Activated CD8-positive, alpha-beta memory T cell treated with anti-CD3 and anti-CD28 coated beads, Interleukin-2, amount 50 U/mL, for 1 hour (primary cell): ENCODE measurements around the gene SETD1A.

ENCODE experiments used
- DNase-seq: peaks from one replicate; pipeline ENCODE4 v3.0.0-alpha.2; 2020; ENCODE audit errors: extremely low read depth

The SETD1A gene

DNA sequence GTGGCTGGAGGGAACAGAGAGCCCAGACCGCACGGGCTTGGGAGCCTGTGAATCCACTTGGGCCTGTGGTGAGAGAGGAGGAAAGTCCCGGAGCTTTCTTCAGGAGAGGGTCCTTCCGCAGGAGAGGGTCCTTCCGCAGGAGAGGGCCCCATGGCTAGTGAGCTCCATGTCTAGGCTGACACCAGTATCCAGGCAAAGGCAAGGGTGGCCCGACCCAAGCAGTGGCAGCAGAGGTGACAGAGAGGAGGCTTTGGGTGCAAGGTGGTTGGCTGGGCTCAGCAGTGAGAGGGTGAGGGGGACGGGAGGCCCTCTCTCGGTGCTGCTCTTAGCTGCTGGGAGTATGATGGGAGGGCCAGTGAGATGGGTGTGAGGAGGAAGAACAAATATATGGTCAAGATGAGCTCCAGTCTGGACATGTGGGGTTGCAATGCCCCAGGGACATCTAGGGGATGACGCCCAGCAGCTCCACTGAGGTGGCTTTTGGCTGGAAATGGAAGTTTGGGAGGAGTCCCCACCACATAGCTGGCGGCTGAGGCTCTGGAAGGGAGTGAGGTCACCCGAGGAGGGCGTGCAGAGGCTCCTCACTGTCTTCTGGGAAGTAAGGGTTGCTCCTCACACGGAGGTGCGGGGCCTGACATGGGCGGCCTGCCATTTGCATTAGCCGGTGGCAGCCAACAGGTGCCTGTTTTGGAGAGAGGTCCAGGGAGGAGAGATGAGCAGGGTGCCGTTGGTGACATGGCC is 25.2 kb downstream of the SETD1A start:
- DNase-seq, result no peak

DNA sequence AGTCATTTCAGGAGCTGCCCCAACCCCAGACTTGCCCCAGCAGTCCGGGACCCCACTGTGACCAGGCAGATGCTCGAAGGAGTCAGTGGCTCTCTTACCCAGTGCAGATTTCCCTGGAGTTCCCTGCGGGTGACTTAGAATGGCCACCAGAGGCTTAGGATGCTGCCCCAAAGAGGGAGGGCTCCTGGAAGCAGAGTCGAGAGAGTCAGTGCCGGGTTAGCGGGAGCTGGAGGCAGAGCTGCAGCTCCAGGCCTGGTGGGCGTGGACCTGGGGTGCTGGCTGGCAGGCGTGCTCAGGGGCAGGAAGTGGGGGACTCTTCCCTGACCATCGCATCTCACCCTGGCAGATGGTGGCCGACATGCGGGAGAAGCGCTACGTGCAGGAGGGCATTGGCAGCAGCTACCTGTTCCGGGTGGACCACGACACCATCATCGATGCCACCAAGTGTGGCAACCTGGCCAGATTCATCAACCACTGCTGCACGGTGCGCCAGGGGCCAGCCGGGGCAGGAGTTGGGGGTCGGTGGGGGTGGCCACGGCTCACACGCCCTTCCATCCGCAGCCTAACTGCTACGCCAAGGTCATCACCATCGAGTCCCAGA is 25.8 kb downstream of the SETD1A start:
- DNase-seq, result no peak

DNA sequence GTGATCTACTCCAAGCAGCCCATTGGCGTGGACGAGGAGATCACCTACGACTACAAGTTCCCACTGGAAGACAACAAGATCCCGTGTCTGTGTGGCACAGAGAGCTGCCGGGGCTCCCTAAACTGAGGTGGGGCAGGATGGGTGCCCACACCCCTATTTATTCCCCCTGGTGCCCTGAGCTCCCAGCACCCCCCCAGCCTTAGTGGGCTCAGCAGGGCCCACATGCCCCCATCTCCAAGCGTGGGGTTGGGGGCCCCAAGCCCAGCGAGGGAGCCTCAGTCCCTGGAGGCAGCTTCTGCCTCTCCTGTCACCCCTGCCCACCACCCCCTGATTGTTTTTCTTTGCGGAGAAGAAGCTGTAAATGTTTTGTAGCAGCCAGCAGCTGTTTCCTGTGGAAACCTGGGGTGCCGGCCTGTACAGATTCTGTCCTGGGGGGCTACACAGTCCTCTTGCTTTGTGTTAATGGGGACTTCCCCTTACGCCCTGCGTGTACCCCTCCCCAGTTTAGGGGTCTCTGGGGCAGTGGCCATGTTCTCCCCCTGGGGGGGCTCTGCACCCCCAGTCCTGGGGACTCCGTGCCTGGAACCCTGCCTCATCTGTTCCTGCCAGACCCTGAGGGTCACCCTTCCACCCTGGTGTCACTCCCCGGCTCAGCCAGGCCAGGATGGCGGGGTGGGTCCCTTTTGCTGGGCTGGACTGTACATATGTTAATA is 26.5 kb downstream of the SETD1A start:
- DNase-seq, result no peak

DNA sequence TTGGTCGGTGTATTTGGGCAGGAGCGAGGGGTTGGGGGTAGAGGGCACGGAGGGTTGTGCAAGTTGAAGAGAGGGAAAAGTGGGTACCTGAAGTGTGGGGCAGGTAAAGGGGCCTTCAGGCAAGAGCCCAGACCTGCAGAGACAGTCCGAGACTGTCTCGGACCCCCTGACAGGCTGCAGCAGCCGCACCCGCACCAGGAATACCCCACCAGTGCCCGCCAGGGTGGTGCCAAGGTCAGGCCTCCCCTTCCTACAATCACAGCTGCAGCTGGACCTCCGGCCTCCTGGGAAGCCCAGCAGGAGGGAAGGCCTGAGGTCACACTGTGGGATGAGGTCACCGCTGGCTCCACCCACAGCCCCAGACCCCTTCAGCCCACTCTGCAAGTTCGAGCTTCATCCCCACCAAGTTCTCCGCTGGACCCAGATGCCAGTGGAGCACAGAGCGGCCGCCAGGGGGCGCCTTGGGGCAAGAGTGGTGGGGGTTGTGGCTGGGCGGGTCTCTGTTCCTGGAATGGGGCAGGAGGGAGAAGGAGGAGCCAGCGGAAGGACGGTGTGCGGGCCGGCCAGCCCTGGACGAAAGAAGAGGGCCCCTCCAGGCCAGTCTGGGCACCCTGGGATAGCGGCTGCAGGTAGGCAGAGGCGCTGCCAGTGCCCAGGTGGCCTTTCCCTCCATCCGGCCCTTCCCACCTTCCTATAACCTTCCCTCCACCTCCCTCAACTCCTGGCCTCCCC is 27.3 kb downstream of the SETD1A start, which contains the start of gene HSD3B7:
TSS of gene HSD3B7 (plus strand) at position 539 of the 732 bp plus-strand sequence. CDS start 452 bp downstream, outside the sequence.
- DNase-seq, result peak; percentile 49

DNA sequence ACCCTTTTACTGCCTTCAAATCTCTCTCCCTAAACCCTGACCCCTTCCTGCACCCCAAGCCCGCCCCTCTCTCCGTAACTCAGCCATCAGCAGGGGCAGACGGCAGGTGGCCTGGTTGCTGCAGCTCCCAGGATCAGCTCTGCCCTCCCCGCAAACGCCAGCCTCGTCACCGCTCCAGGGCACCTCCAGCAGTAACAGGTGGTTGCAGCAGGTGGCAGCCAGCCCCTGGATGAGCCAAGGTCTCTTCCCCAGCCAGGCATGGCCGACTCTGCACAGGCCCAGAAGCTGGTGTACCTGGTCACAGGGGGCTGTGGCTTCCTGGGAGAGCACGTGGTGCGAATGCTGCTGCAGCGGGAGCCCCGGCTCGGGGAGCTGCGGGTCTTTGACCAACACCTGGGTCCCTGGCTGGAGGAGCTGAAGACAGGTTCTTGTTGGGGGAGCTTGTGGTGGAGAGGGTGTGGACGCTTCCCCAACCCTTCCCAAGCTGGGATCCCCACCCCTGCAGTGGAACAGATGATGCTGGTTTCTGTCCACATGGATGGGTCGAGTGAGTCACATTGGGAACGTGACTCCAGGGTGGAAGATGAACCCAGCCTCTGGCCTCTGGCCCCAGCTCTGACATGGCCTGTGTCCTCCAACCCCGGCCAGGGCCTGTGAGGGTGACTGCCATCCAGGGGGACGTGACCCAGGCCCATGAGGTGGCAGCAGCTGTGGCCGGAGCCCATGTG is 28.0 kb downstream of the SETD1A start:
- no peak for DNase-seq

DNA sequence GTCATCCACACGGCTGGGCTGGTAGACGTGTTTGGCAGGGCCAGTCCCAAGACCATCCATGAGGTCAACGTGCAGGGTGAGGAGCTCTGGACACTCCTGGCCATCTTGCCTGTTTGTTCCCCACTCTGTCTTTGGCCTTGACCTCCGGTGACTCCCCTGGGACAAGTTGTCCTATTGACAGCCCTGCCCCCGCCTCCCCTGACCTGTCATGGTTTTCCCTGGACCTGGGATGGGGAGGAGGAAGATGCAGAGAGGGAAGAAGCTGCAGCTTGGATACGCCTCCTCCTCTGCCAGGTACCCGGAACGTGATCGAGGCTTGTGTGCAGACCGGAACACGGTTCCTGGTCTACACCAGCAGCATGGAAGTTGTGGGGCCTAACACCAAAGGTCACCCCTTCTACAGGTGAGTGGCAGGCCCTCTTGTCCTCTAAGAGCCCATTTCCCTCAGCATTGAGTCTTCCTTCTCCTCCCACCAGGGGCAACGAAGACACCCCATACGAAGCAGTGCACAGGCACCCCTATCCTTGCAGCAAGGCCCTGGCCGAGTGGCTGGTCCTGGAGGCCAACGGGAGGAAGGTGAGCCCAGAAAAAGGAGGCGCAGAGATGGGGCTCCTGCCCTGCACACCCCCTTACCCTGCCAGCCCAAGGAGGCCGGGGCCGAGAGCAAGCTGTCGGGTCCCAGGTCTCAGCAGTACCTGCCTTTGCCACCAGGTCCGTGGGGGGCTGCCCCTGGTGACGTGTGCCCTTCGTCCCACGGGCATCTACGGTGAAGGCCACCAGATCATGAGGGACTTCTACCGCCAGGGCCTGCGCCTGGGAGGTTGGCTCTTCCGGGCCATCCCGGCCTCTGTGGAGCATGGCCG is 28.8 kb downstream of the SETD1A start:
- no peak for DNase-seq

DNA sequence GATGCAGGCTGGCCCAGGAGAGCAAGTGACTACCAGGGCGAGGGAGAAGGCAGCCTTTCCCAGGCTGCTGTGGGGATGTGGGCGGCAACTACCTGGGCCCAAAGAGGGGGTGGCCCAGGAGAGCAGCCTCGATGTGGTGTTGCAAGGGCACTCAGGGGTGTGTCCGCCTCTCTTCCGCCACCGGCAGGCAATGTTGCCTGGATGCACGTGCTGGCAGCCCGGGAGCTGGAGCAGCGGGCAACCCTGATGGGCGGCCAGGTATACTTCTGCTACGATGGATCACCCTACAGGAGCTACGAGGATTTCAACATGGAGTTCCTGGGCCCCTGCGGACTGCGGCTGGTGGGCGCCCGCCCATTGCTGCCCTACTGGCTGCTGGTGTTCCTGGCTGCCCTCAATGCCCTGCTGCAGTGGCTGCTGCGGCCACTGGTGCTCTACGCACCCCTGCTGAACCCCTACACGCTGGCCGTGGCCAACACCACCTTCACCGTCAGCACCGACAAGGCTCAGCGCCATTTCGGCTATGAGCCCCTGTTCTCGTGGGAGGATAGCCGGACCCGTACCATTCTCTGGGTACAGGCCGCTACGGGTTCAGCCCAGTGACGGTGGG is 30.1 kb downstream of the SETD1A start:
- no peak for DNase-seq

DNA sequence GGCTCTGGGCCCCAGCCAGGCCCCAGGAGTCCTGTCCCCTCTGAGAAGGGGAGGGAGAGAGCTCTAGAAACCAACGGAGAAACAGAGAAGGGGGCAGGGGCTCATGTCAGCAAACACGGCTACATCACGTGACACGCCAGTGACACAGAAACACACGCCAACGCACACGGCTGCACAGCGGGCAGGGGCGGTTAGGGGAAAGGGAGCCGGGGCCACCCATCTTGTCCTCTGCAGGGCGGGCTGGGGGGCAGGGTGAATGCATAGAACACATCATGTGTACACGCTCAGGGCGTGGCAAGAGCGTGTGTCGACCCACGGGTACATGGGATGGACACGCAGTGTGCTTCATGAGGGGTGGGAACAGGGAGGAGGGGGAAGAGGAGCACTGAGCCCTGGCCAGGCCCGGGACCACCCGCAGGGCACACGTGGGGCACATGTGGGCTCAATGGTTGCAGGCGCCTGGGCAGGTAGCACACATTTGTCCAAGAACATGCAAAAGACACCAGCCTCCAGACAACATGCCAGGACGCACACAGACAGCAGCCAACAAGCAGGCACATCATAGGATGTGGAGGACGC is 32.0 kb downstream of the SETD1A start:
- DNase-seq, result no peak

DNA sequence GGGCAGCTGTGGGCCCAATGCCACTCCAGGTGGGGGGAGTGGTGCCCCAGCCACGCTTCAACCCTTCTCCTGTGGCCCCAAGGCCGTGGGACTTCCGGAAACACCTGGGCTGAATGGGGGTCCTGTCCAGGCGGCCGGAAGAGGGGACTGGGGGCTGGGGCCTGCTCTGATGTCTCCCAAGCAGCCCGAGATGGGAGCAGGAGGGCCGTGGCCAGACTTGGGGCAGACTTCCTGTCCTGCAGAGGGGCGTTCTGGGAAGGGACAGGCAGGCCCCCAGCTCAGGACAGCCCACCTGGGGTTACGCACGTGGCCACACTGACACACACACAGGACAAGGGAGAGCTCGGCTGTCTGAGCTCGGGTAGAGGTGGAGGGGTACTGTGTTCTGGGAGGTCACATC is 32.6 kb downstream of the SETD1A start:
- no peak for DNase-seq

DNA sequence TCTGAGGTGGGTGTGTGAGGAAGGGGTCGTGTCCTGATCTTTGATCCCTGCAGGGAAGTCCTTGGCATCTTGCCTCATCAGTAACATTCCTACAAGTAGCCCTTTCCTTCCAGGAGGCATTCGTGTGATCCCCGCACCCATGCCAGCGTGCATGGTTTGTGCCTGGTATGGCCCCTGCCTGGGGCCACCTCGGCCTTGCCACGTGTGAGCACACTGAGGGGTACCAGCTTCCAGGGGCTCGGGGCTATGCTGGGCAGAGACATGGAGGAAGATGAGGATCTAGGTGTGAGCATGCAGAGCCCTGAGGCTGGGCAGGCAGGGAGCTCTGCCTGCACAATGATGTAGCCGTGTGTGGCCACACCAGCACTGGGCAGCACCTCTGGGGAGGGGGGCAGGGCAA is 33.5 kb downstream of the SETD1A start:
- DNase-seq, result no peak

DNA sequence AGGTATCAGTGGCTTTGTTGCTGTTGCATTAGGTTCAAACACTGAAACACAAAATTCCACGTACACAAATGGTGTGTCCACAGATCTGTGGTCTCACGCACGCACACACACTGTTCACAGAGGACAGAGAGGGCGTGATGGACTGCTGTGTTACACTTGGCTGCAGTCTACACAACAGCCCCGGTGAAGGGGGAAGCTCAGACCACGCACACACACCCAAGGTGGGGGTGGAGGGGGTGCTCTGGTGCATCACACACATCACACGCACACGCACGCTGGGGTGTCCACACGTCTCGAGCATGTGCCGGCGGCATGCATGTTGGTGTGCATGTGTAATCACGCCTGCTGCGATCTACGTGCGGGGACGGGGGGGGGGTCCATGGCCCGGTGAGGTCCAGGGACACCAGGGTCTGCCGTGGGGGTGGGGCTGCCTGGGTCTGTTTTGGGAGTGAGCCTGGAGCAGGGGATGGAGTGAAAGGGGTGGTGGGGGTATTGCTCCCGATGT is 34.8 kb downstream of the SETD1A start:
- DNase-seq, result no peak

DNA sequence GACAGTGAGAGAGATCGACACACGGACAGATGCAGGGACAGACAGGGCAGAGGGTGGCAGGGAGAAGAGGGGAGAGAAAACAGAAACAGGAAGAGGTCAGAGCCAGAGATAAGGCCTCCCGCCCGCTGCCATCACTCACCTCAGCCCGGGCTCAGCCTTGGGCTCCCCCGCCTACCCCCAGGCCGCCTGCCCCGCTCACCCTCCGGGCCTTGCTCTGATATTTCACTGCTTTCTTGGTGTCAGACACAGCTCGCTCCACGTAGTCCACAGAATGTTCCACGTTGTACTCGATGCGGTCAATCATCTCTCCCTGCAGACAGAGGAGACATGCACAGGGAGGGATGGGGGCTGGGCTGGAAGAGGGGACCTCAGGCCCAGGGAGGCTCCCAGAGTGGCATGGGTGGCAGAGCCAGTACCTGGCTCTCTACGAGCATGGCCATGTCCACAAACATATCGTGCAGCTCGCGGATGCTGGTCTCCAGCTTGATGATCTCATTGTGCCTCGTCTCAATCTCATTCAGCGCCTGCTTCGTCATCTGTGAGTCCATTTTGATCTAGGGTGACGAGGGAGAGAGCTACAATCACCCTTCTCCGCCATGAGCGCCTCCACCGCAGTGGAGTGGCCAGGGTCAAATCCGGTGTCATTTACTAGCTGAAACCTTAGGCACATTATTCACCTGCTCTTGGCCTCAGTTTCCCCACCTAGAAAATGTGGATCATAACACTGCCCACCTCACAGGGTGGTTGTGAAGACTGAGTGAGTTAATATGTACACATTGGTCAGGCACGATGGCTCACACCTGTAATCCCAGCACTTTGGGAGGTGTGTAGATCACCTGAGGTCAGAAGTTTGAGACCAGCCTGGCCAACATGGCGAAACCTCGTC is 35.6 kb downstream of the SETD1A start:
- DNase-seq, result no peak

DNA sequence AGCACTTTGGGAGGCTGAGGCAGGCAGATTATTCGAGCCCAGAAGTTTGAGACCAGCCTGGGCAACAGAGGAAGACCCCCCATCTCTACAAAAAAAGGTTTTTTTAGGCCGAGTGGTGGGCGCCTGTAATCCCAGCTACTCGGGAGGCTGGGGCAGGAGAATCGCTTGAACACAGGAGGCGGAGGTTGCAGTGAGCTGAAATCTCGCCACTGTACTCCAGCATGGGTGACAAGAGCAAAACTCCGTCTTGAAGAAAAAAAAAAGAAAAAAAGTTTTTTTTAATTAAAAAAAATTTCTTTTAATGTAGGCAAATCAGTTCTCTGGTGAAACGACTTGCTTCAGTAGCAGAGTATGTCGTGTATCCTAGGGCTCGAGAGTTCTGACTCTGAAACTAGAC is 38.4 kb downstream of the SETD1A start:
- no peak for DNase-seq

DNA sequence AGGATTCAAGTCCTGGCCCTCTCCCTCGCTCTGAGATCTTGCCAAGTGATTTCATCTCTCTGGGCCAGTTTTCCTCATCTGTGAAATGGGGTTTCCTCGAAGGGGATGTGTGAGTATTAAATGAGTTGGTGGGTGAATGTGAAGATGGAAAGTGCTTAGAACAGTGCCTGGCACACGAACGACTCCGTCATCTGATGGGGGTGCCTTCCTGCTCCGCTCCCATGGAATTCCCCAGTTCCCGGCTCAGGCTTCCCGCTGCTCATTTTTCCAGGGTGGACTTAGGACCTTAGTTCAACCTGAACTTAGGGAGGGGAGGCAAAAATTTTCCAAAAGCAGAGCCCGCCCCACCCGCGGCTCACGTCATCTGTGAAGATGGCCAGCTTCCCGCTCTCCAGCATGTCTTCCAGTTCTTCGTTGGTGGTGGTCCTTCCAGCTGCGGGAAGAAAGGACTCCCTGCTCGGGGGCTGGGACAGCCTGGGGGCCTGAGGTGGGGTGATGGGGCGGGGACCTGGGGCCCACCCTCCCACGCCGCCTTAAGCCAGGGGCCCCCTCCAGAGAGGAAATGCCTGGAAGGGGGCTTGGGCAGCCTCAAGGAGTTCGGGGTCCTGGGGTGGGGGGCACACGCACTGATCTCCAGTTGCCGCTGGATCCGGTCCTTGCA is 38.9 kb downstream of the SETD1A start:
- no peak for DNase-seq

DNA sequence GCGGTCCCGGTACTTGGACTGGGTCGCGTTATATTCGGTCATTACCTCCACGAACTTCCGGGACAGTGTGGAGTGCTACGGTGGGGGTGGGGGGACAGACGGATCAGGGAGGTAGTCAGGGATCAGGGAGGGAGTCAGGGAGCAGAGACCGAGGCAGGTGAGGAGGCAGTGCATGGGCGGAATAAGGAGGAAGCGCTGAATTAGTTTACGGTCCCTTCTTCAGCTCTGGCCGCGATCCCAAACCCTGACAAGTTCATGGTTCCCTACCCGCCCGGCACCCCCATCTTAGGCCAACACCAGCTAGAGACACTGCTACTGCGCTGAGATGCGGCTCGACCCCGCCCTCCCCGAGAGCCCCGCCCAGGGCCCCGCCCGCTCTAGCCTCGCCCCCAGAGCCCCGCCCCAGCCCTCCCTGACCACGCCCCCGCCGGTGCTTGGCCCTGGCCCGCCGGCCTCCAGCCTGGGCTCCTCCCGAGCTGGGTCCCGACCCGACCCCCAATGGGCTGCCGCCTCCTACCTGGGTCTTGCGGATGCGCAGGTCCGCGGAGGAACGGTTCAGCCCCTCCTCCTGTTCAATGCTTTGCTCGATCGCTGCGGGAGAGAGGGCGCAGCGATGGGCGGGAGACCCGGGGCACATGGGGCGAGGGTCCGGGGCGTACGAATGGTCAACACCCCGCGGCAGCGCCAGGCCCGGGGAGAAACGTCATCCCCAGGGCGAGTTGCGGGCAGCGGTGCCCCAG is 39.6 kb downstream of the SETD1A start:
- DNase-seq, result peak; percentile 45

DNA sequence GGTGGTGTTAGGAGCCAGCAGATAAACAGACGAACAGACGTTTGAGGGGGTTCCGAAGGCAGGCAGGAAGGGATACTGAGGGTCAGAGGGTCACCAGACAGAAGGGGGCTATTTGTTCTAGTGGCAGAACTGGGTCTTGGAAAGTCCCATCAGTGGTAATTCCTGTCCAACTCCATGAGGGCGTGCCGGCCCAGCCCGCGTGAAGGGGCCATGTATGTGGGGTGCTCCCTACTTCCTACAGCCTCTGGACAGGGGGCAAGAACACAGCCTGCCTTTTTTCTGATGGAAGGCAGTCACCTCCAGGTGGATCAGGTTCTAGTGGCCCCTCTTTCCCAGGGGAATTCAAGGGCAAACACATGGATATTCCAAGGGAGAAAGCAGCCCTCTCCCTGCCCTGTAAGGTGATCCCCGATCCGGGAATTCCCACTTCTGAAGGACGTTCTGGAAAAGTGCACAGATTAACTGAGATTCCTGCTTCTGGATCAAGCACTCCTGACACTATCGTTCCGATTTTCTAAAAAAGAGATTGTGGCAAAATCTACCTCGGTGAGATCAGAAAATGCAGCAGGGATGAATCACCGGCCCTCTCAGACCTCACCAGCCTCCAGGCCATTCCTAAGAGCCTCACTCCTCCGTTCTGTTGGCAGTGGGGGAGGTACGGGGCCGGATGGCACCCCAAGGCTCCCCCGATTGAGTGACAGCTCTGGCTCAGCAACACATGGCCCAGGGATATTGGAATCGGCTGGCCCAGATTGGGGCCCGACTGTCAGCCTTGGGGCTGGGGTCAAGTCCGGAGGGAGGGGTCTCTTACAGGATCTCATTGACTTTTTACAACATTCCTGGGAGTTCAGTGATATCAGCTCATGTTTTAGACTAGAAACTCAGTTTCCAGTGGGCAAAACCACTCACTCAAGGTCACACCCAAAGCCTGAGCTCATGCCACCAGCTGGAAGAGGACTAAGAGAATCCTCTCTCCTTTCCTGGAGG is 40.5 kb downstream of the SETD1A start:
- DNase-seq, result no peak
